GM19328 (cell line): ENCODE measurements around the gene RTP5.

ENCODE experiments used
- ATAC-seq: cut with Tn5 transposase; IDR thresholded peaks from one replicate; pipeline ENCODE4 v1.9.1; 2021; ENCODE audit warnings: mild to moderate bottlenecking, moderate library complexity; ENCODE audit not compliant: unreplicated experiment

Gene RTP5

GRCh38 chr2:241885946-241886643, 16.6 kb downstream of the RTP5 start:
- ATAC-seq: no peak

GRCh38 chr2:241886840-241887447, 17.4 kb downstream of the RTP5 start:
- no peak for ATAC-seq

DNA sequence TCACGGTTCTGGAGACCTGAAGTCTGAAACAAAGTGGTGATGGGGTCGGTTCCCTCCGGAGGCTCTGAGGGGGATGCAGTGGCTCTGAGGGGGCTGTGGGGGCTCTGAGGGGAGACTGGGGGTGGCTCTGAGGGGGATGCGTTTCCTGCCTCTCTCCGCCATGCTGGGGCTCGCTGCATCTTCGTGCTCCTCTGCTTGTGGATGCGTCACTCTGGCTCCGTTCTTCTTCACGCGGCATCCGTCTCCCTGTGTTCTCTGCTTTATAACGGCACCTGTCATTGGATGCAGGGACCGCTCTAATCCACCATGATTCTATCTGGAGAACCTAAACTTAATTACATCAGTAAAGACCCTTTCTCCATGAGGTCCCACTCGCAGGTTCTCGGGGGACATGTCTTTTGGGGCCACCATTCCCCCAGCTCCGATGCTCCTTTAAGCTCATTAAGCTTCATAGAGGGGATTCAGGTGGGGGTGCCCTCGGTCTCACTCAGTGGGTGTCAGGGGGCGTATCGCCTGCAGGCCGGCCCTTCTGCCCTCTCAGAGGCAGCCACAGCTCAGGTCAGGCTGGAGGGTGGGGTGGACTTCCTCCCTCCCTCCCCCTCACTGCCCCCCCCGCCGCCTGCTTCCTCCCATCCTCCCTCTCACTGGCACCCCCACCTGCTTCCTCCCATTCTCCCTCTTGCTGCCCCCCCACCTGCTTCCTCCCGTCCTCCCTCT, 18.4 kb downstream of the RTP5 start:
- no peak for ATAC-seq

GRCh38 chr2:241888641-241889040, 19.1 kb downstream of the RTP5 start:
- ATAC-seq: no peak

GRCh38 chr2:241890524-241891235, 21.2 kb downstream of the RTP5 start:
- ATAC-seq: no peak

GRCh38 chr2:241891315-241891987, 21.9 kb downstream of the RTP5 start:
- ATAC-seq: no peak

GRCh38 chr2:241891988-241892298, 22.4 kb downstream of the RTP5 start:
- ATAC-seq: no peak

- no peak for ATAC-seq
Observed at GRCh38 chr2:241892299-241893137, 23.0 kb downstream of the RTP5 start.

- no peak for ATAC-seq
Observed at GRCh38 chr2:241893265-241893664, 23.7 kb downstream of the RTP5 start.

GRCh38 chr2:241894056-241894641, 24.6 kb downstream of the RTP5 start:
- no peak for ATAC-seq

DNA sequence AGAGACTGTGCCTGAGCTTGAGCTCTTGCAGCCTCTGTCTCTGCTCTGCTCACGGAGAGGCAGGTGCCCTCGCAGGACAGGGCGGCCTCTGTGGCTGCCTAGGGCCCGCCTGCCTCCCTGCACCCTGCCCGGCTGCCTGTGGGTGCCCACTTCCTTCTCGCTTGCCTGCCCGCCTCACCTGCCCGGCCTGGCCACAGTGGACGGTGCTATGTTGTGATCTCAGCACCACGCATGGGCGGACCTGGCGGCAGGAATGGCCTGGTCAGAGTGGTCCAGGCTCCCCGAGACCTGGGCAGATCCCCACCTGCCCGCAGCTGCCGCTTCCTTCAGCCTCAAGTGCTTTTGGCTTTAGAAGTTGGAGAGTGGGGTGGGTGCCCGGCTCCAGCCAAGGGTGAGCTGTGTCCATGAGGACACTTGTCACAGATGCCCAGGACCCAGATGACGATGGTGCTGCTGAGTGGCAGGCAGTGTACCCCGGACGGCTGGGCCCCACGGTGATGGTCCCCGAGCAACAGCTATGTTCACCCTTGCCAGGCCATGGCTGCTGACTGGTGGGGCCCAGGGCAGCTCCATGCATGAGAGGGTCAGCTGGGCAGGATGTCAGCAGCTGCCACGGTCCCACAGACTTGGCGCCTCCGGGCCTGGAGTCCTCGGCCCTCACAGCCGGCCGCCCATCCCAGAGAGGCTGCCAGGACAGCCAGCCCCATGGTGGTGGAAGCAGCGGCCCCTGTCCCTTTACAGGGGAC, 25.3 kb downstream of the RTP5 start:
- ATAC-seq: no peak

DNA sequence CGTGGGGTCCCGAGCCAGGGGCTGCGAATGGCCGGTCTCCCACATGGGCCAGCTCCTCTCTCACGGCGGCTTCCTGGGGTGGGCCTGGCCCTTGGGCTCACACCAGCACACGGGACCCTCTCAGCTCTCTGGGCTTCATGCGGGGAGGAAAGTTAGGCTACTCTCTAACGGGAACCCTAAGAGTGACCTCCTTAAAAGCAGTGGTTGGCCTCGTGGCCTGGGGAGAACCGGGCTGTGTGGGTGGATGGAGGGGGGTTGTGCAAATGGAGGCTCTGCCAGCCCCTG, 25.8 kb downstream of the RTP5 start:
- no peak for ATAC-seq

DNA sequence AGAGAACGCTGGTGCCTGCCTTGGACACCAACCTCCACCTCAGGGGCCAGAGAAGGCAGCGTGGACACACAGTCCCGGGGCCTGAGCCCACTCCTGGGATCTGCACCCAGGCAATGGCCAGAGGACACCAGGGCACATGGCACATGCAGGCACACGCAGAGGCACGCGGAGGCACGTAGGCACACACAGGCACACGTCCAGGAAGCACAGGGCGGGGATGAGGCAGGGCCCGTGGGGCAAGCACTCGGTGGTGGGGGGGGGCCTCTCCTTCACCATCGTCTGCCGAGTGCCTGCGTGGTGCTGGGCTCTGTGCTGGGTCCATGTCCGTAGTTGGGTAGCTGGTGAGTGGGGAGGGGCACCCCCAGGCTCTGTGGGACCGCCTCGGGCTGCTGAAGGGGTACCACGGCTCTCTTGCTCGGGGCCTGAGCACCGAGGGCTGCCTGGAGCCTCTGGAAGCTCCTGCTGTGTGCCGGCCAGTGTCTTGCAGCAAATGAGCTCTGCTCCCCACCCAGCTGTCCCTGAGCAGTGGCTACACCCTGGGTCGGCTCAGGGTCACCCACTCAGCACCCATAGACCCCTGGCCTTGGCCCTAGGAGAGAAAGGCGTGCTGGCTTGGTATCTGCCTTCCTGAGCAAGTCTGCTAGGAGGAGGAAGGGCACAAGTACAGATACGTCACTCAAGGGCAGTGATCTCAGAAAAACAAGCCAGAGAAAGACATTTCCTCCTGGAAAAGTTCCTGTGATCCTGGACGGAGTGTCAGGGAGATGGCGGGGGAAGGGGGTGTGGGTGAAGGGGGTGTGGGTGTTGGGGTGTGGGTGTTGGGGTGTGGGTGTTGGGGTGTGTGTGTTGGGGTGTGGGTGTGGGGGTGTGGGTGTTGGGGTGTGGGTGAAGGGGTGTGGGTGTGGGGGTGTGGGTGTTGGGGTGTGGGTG, 26.4 kb downstream of the RTP5 start:
- no peak for ATAC-seq

- no peak for ATAC-seq
Observed at GRCh38 chr2:241896746-241897201, 27.2 kb downstream of the RTP5 start.

DNA sequence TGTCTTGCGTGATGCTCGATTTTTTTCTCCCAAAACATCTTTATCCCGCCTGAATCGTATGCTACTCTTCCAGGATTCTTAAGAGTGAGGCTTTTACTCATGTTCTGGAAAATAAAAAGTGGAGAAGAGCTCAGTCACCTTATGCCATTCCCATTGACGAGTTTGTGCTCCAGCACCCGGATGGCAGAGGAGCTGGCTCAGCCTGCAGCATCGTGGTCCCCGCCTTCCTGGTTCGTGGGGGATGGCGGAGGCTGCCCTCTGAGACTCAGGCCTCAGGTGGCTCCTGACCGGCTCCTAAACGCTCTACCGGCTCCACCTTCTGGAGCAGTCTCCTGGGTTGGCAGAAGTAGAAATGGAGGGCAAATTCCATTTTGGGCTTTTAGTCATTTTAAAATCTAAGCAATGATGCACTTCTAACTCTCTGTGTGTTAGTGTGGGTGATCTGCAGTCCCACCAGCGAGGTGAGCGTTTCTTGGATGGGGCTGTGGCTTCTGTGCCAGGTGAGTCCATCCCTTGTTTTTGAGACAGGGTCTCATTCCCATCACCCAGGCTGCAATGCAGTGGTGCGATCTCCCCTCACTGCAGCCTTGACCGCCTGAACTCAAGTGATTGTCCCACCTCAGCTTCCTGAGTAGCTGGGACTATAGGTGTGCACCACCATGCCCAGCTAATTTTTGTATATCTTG, 27.8 kb downstream of the RTP5 start:
- ATAC-seq: no peak

DNA sequence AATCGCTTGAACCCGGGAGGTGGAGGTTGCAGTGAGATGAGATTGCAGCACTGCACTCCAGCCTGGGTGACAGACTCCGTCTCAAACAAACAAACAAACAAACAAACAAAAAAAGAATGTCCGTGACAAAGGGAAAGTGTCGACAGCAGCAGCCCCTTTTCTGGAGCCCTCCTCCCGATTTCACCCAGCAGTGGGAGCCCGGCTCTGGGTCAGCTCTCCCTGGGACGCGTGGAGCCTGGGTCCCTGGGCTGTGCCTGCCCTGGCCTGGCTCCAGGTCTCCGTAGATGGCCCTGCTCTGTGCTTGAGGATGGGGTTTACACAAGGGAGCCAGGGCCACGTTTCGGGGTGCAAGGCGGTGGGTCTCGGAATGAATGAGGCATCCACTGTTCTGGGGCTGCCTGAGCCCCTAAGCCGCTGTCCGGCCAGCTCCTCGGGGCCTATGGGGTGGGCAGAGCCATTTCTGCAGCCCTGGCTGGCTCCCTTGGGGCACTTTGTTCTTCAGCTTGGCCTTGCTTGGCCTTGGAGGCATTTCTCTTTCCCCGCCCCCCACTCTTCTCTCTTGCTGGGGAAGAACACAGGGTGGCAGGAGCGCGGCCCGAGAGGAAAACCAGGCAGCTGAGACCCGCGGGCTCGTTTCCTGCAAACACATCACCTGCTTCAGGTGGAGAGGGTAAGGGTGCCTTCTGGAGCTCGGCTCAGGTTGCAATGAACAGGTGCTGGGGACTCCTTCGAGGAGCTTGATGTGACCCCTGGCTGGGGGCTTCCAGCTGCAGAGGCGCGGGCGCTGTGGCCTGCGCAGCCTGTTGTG, 29.1 kb downstream of the RTP5 start:
- ATAC-seq: no peak
